Measurements from ENCODE around the gene TERB1.
A peak's percentile ranks its signal among the peaks of the same experiment; 100 is the strongest.

TERB1 gene

GRCh38 chr16:66801320-66802105, at the start of gene TERB1:
Gene TERB1, minus strand, starts transcription at chr16:66801584. Its CDS starts 4,786 bp downstream, at chr16:66796798.
- no peak for DNase-seq

GRCh38 chr16:66850115-66850815, 48.9 kb upstream of the TERB1 start:
- no peak for DNase-seq

- no peak for DNase-seq
Observed at GRCh38 chr16:66849549-66849948, 48.2 kb upstream of the TERB1 start.

- no peak for DNase-seq
Observed at GRCh38 chr16:66849021-66849420, 47.6 kb upstream of the TERB1 start.

GRCh38 chr16:66848172-66848571, 46.8 kb upstream of the TERB1 start:
- no peak for DNase-seq

GRCh38 chr16:66847533-66848067, 46.2 kb upstream of the TERB1 start:
- DNase-seq: no peak

- no peak for DNase-seq
Observed at GRCh38 chr16:66846831-66847230, 45.4 kb upstream of the TERB1 start.

GRCh38 chr16:66846266-66846665, 44.9 kb upstream of the TERB1 start:
- DNase-seq: no peak

GRCh38 chr16:66845791-66846221, 44.4 kb upstream of the TERB1 start:
- DNase-seq: no peak

- DNase-seq: no peak
Observed at GRCh38 chr16:66845080-66845410, 43.7 kb upstream of the TERB1 start.

GRCh38 chr16:66844342-66845079, 43.1 kb upstream of the TERB1 start, which contains the start of gene CA7:
Gene CA7, plus strand, starts transcription at chr16:66844414. Its CDS starts 74 bp downstream, at chr16:66844488.
- no peak for DNase-seq

- no peak for DNase-seq
Observed at GRCh38 chr16:66844009-66844341, 42.6 kb upstream of the TERB1 start.

GRCh38 chr16:66843191-66843590, 41.8 kb upstream of the TERB1 start:
- no peak for DNase-seq

GRCh38 chr16:66842765-66843164, 41.4 kb upstream of the TERB1 start:
- peak; percentile 30 for DNase-seq

- no peak for DNase-seq
Observed at GRCh38 chr16:66841366-66841765, 40.0 kb upstream of the TERB1 start.

GRCh38 chr16:66840883-66841282, 39.5 kb upstream of the TERB1 start:
- no peak for DNase-seq

GRCh38 chr16:66834746-66835145, 33.4 kb upstream of the TERB1 start:
- no peak for DNase-seq

- peak; percentile 32 for DNase-seq
Observed at GRCh38 chr16:66832661-66833305, 31.4 kb upstream of the TERB1 start.

GRCh38 chr16:66832190-66832589, 30.8 kb upstream of the TERB1 start:
- no peak for DNase-seq

- peak; percentile 35 for DNase-seq
Observed at GRCh38 chr16:66830422-66831404, 29.3 kb upstream of the TERB1 start, which contains the start of gene NAE1. Gene NAE1, minus strand, starts transcription at chr16:66830976. Its CDS starts 77 bp downstream, at chr16:66830899.

GRCh38 chr16:66824006-66824405, 22.6 kb upstream of the TERB1 start:
- no peak for DNase-seq

GRCh38 chr16:66814734-66815133, 13.3 kb upstream of the TERB1 start:
- DNase-seq: no peak
